GM12878 (cell line): Measurements from ENCODE around the gene SLC45A2. TPM values are rescaled to one million over a fixed set of nuclear protein-coding genes. Genes with fewer than 3 reads are reported as not detected.

Source experiments
- BCL11A ChIP-seq: IDR thresholded peaks from 2 replicates; pipeline ENCODE4 v1.6.1; 2011; ENCODE audit warnings: low read depth, low read length
- BCLAF1 ChIP-seq: fragments of 450-650 bp; IDR thresholded peaks from 2 replicates; pipeline ENCODE4 v1.6.1; 2017; ENCODE audit warnings: antibody characterized with exemption, mild to moderate bottlenecking, moderate library complexity
- CEBPB ChIP-seq, 2 experiments: fragments of 150-350 bp in 1 of 2; IDR thresholded peaks; 2 replicates each; pipeline ENCODE4 v1.6.1; 2012 to 2014; ENCODE audit warnings: low read depth in 2 of 2, low read length in 2 of 2, borderline replicate concordance in 1 of 2, inconsistent platforms in 1 of 2
- CHD1 ChIP-seq: IDR thresholded peaks from 2 replicates; pipeline ENCODE4 v1.6.1; 2012; ENCODE audit warnings: low read depth, low read length, improper control_type of control experiment
- CHD4 ChIP-seq: fragments of 200-600 bp; sonication (generic); IDR thresholded peaks from 2 replicates; pipeline ENCODE4 v1.6.1; 2016; ENCODE audit warnings: mild to moderate bottlenecking
- CREB1 ChIP-seq: IDR thresholded peaks from 2 replicates; pipeline ENCODE4 v1.6.1; 2012; ENCODE audit warnings: low read depth, mild to moderate bottlenecking, inconsistent platforms
- FOS ChIP-seq: IDR thresholded peaks from 3 replicates; pipeline ENCODE4 v1.6.1; 2011; ENCODE audit warnings: borderline replicate concordance; ENCODE audit not compliant: insufficient read length; ENCODE audit errors: extremely low read depth
- GATAD2B ChIP-seq: fragments of 450-650 bp; conservative IDR thresholded peaks from 2 replicates; pipeline ENCODE4 v1.6.1; 2017; ENCODE audit warnings: low read depth, mild to moderate bottlenecking, moderate library complexity
- HDGF ChIP-seq: fragments of 450-650 bp; IDR thresholded peaks from 2 replicates; pipeline ENCODE4 v1.6.1; 2016; ENCODE audit warnings: antibody characterized with exemption
- MYB ChIP-seq: fragments of 150-350 bp; IDR thresholded peaks from 2 replicates; pipeline ENCODE4 v1.6.1; 2014; ENCODE audit warnings: mild to moderate bottlenecking, low read depth, low read length, borderline replicate concordance
- NFXL1 ChIP-seq: fragments of 450-650 bp; IDR thresholded peaks from 2 replicates; pipeline ENCODE4 v1.6.1; 2017; ENCODE audit warnings: antibody characterized with exemption, mild to moderate bottlenecking, borderline replicate concordance
- PKNOX1 ChIP-seq: fragments of 450-650 bp; IDR thresholded peaks from 2 replicates; pipeline ENCODE4 v1.6.1; 2016; ENCODE audit warnings: mild to moderate bottlenecking
- SPI1 ChIP-seq: IDR thresholded peaks from 2 replicates; pipeline ENCODE4 v1.6.1; 2011; ENCODE audit warnings: low read depth, mild to moderate bottlenecking, low read length, moderate library complexity, borderline replicate concordance; ENCODE audit not compliant: insufficient read depth
- SRF ChIP-seq, 2 experiments: IDR thresholded peaks; 2 replicates each; pipeline ENCODE4 v1.6.1; 2011; ENCODE audit warnings: low read depth in 2 of 2, low read length in 2 of 2, mild to moderate bottlenecking in 1 of 2, moderate library complexity in 1 of 2
- TAF1 ChIP-seq: IDR thresholded peaks from 2 replicates; pipeline ENCODE4 v1.6.1; 2011; ENCODE audit warnings: mild to moderate bottlenecking, low read depth, low read length, borderline replicate concordance
- ZNF274 ChIP-seq: IDR thresholded peaks from one replicate; pipeline ENCODE4 v1.8.0; 2011; ENCODE audit not compliant: insufficient read length, insufficient read depth
- polyA plus RNA-seq, 11 experiments: library from polyadenylated mRNA; depleted of rRNA in 4 of 11; unstranded in 6 of 11; stranded (reverse) in 5 of 11; fragments of >200 nt; fragmentation: Nextera tagmentation in 4 of 11; fragmentation: Illumina TruSeq in 1 of 11; extraction: Ambion mirVana in 4 of 11; extraction: Trizol in 1 of 11; gene quantifications; 1 replicate in 1 of 11; 2 replicates in 10 of 11; pipeline versions ENCODE4 v1.2.1 to v1.2.3, GENCODE V29; 2011 to 2016; ENCODE audit warnings: inconsistent platforms in 2 of 11, missing spikeins in 2 of 11, low read depth in 1 of 11
- total RNA-seq, 4 experiments: library from RNA; depleted of rRNA in 3 of 4; stranded (reverse); fragments of >200 nt in 3 of 4; fragmentation: Illumina TruSeq in 1 of 4; extraction: Trizol in 1 of 4; gene quantifications; 2 replicates each; pipeline versions ENCODE4 v1.2.1 to v1.2.3, GENCODE V29; 2013 to 2021
- TF ChIP-seq, protein P1 (sequence below): fragments of 450-650 bp; formaldehyde crosslinking; IDR thresholded peaks from 2 replicates; pipeline ENCODE4 v1.4.0; 2022; ENCODE audit warnings: mild to moderate bottlenecking, moderate library complexity
- TF ChIP-seq, protein P2 (sequence below): fragments of 450-650 bp; conservative IDR thresholded peaks from 2 replicates; pipeline ENCODE4 v1.6.1; 2017; ENCODE audit warnings: mild to moderate bottlenecking, moderate library complexity
- TF ChIP-seq, protein P3 (sequence below): fragments of 450-650 bp; IDR thresholded peaks from 2 replicates; pipeline ENCODE4 v1.6.1; 2014; ENCODE audit warnings: mild to moderate bottlenecking

Gene SLC45A2
- total and polyA plus RNA-seq, 10 of the 15 experiments (the other 5 are each of a cell fraction or from before 2014, with no cell fraction given): 0.06 to 0.07 TPM; not detected in 8

DNA sequence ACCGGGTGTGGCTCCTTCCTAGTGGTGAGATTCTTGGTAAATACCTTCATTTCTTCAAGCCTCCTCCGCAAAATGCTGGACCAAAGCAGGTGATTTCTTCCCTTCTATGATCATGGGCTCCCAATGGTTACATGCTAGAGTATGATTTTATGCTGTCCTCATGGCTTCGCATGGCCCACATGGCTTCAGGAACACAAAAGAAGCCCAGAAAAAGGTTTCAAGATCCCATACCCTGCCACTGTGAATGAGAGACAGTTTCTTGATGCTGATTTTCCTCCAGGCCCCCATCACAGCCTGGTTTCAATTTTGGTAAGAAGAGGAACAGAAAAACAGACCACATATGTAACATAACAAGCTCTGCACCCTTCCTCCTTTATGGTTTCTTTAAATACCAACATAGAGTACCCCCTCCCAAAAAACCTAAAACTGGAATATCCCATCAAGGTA is 50.7 kb downstream of the SLC45A2 start (continued):
- TF ChIP-seq, protein P1, sequence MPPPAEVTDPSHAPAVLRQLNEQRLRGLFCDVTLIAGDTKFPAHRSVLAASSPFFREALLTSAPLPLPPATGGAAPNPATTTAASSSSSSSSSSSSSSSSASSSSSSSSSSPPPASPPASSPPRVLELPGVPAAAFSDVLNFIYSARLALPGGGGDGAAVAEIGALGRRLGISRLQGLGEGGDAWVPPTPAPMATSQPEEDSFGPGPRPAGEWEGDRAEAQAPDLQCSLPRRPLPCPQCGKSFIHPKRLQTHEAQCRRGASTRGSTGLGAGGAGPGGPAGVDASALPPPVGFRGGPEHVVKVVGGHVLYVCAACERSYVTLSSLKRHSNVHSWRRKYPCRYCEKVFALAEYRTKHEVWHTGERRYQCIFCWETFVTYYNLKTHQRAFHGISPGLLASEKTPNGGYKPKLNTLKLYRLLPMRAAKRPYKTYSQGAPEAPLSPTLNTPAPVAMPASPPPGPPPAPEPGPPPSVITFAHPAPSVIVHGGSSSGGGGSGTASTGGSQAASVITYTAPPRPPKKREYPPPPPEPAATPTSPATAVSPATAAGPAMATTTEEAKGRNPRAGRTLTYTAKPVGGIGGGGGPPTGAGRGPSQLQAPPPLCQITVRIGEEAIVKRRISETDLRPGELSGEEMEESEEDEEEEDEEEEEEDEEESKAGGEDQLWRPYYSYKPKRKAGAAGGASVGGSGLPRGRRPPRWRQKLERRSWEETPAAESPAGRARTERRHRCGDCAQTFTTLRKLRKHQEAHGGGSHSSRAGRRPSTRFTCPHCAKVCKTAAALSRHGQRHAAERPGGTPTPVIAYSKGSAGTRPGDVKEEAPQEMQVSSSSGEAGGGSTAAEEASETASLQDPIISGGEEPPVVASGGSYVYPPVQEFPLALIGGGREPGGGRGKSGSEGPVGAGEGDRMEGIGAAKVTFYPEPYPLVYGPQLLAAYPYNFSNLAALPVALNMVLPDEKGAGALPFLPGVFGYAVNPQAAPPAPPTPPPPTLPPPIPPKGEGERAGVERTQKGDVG (CRISPR knock-in tag): no peak
- TF ChIP-seq FOS (no peak), CEBPB (IDR thresholded peaks at IDR 0.05; ENCODE audit: borderline replicate concordance in 1 of 2, low read depth in 2 of 2, low read length in 2 of 2) (peak in 1 of 2 experiments; percentile 82; a peak in 1 of 4 replicates), SPI1 (peak; percentile 98), CREB1 (0 out of 2 replicates have a peak, but pooled peaks have one; percentile 42), TAF1 (peak; percentile 51; the same call in 1 of the 2 replicates), MYB (no peak; the same call in 1 of the 2 replicates), NFXL1 (no peak), ZNF274 (no peak), CHD1 (no peak), HDGF (no peak), BCLAF1 (no peak), SRF (IDR thresholded peaks at IDR 0.05; ENCODE audit: low read depth in 2 of 2, low read length in 2 of 2) (0 out of 4 replicates have a peak, but pooled peaks of 1 of the 2 experiments have one; percentile 55), CHD4 (no peak), PKNOX1 (peak; percentile 50), BCL11A (peak; percentile 93), GATAD2B (peak; percentile 78)
- TF ChIP-seq, protein P2, sequence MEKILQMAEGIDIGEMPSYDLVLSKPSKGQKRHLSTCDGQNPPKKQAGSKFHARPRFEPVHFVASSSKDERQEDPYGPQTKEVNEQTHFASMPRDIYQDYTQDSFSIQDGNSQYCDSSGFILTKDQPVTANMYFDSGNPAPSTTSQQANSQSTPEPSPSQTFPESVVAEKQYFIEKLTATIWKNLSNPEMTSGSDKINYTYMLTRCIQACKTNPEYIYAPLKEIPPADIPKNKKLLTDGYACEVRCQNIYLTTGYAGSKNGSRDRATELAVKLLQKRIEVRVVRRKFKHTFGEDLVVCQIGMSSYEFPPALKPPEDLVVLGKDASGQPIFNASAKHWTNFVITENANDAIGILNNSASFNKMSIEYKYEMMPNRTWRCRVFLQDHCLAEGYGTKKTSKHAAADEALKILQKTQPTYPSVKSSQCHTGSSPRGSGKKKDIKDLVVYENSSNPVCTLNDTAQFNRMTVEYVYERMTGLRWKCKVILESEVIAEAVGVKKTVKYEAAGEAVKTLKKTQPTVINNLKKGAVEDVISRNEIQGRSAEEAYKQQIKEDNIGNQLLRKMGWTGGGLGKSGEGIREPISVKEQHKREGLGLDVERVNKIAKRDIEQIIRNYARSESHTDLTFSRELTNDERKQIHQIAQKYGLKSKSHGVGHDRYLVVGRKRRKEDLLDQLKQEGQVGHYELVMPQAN: no peak
- TF ChIP-seq, protein P3, sequence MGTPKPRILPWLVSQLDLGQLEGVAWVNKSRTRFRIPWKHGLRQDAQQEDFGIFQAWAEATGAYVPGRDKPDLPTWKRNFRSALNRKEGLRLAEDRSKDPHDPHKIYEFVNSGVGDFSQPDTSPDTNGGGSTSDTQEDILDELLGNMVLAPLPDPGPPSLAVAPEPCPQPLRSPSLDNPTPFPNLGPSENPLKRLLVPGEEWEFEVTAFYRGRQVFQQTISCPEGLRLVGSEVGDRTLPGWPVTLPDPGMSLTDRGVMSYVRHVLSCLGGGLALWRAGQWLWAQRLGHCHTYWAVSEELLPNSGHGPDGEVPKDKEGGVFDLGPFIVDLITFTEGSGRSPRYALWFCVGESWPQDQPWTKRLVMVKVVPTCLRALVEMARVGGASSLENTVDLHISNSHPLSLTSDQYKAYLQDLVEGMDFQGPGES: no peak
